Left colon (tissue), 2 donors: ENCODE results near the gene MYH14. TPM values are rescaled to one million over a fixed set of nuclear protein-coding genes. Genes with fewer than 3 reads are reported as not detected.

ENCODE experiments used
- ATAC-seq: fragments of 200-7000 bp; cut with Tn5 transposase; one replicate; pipeline ENCODE4 v1.9.1; 2020; ENCODE audit warnings: mild to moderate bottlenecking, moderate library complexity
- DNase-seq, 2 donors: peaks; one replicate each; pipeline ENCODE4 v3.0.0-alpha.2; 2020
- intact Hi-C, 2 donors: fragments of 100-400 bp; cut with DNase I in 1 of 2; cut with micrococcal nuclease in 1 of 2; formaldehyde crosslinking; loops; one replicate each; pipeline versions ENCODE4 v1.11.2 to v1.14.0; 2022; cut with DNase I, micrococcal nuclease
- total RNA-seq, 2 donors: library from RNA; stranded (reverse); fragmentation: NEBNext Ultra II Directional; extraction: Animal tissue kit (Norgen Biotek cat#: 25700); gene quantifications; one replicate each; pipeline ENCODE4 v1.2.1, GENCODE V29; 2021
- donor health status: DM: no; HTN: no; CAD: no.
- donor health status: DM: yes; HTN: yes; CAD: no.

Gene MYH14
- total RNA-seq, 2 donors from 2014 or later: 455 to 653 TPM

DNA sequence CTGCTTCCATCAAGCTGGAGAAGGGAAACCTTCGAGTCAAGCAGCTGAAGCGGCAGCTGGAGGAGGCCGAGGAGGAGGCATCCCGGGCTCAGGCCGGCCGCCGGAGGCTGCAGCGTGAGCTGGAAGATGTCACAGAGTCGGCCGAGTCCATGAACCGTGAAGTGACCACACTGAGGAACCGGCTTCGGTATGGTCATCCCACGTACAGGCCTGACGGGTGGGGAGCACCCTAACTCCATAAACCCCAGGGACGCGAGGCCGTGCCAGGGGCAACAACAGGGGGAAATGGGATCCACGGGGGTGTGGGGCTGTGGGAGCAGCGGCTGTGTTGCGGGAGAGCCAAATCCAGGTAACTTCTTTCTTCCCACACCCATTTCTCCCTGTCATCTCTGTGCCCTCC lies 105.6 kb downstream of the MYH14 start:
- intact Hi-C loops: no loop called here
- no peak for ATAC-seq
- no peak for DNase-seq

DNA sequence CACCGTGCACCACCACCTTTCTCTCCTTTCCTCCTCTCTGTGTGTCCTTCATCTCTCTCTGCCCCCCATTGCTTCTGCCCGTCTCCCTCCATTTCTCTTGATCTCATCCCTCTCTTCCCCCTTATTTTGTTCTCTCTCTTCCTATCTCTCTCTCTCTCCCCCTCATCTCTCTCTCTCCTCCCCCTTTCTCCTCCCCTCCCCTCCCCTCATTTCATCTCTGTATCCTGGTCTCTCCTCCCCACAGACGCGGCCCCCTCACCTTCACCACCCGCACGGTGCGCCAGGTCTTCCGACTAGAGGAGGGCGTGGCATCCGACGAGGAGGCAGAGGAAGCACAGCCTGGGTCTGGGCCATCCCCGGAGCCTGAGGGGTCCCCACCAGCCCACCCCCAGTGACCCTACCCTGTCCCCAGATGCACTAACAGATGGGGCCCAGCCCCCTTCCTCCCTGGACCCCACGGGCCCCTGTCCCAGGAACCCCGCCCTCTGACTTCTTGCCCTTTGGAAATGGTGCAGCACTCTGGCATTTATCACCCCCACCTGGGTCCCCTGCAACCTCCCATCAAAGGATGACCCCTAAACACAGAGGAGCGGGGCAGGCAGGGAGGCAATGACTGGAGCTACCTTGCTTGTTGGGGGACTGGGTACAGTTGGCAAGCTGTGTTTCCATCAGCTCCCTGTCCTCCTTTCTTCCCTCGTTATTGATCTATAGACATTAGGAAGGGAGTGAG lies 106.1 kb downstream of the MYH14 start:
- no peak for ATAC-seq
- no peak for DNase-seq
- intact Hi-C loops: no loop called here

DNA sequence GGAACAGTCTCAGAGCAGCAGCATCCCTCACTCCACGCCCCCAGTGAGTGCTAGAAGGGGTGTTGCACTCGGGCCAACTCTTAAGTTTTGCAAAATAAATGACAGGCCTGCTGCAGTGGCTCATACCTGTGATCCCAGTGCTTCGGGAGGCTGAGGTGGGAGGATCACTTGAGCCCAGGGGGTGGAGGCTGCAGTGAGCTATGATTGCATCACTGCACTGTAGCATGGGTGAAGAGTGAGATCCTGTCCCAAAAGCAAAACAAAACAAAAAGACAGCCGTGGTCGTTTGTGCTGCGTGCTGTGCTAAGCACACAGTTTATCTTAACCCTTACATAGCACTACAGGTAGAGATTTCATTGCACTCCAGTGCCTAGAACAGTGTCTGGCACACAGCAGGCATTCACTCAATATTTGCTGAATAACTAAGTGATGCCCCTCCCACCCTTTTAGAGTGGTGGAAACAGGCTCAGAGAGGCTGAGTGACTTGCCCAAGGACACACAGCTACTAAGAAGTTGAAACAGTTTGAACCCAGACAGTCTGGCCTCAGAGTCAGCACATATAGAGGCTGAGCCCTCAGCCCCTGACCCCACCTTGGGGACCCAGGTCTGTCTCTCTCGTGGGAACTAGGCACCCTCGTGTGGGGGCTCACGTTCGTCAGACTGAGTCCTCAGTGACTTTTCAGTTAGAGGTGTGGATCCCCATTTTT lies 107.5 kb downstream of the MYH14 start:
- DNase-seq (no peak), ATAC-seq (peak; percentile 8)
- intact Hi-C loops: no loop called here

DNA sequence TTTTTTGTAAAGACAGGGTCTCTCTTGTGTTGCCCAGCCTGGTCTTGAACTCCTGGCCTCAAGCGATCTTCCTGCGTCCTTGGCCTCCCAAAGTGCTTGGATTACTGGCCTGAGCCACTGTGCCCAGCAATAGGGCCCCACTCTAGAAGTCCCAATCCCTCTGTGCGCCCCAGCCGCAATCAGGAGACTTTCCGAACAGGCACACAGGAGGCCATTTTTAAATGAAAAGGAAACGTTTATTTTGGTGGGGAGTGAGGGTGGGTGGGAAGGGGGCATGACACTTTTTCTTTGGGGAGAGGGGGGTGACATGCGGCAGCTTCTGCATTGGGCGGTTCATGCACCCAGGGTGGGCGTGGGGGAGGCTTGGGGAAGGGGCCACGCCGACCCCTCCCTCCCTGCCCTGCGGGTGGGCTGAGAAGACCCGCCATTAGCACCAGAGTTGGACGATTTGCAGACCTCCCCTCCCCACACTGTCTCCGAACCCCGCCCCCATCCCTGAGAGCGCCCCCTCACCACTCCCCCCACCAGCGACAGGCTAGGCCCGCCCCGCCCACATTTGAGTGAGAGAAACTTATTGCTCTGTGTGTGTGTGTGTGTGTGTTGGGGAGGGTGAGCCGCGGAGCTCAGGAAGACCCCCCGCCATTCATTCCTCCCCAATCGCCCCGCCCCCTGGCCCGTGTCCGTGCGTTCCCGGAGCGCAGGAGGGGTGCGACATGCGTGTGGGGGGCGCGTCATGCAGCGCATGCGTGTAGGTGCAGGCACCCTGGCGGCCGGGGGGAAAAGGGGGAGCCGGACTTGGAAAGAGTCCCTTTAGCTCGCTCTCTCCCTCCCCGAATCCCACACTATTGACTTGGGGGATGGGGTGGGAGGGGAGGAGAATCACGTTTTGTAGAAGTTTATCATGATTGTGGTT lies 108.6 kb downstream of the MYH14 start:
- intact Hi-C loops: no loop called here
- ATAC-seq (peak; percentile 25), DNase-seq (no peak)

DNA sequence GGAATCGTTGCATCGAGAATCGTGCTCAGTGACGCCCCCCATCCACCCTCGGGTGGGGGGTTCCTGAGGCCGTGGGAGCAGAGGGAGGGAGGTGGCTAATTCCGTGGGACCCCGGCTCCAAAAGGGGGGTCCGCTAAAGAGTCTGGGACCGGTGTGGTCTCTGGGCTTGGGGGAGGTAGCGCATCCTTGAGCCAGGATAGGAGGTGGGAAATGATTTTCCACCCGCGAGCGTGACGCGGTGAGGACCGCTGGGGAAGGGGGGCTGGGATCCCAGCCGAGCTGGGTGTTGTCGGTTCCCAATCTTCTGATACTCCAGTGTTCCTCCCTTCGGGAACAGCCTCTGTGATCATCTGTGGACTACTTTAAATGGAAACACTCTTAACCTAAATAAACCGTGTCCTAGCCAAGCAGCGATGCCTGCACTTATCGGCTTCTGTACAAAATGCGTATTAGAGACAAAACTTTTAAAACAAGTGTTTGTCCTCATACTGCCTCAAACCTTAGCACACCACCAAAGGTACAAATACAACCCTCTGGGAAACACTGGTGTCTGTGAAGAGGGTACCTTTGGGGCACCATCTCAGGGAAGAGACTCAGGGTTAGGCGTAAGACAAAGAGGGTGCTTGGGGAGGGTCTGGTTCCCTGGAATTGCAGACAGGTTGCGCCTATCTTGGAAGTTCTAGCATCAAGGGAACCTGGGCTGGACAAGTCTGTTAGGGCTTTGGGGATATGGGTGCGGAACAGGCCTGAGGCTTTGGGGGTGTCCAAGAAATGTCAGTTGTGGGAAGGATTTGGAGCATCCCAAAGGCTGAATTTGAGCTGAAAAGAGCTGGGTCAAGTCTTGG lies 109.8 kb downstream of the MYH14 start:
- no peak for DNase-seq
- intact Hi-C loops: no loop called here
- no peak for ATAC-seq

DNA sequence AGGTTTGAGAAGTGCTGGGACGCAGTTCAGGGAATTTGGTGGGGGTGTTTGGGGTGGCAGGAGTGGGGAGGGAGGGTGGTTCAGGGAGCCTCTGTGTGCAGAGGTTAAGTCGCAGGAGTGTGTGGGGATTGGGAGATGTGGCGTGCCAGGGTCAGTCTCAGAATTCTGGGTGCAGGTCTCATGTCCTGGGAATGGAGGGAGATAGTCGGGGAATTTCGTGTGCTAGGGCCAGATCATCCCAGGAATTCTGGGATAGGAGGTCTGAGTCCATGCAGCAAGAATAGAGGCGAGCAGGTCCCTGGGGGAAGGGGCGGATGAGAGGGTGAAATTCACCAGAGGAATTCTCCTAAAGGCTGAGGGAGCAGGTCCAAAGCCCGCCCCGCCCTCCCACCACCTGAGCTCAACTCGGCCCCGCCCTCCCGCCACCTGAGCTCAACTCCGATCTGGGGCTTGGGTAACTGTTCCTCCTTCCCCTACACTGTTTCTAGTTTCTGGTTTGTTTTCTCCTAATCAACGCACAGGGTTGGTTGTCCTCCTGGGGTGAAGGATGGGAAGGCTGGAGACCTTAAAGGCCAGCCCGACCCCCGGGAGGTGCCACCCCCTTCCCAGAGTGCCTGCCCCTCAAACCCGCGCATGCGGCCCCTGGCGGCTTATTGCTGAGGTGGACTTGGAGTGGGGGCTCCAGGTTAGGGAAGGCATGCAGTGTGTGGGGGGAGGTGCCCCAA lies 110.6 kb downstream of the MYH14 start:
- intact Hi-C loops: no loop called here
- DNase-seq (no peak), ATAC-seq (peak; percentile 39)

DNA sequence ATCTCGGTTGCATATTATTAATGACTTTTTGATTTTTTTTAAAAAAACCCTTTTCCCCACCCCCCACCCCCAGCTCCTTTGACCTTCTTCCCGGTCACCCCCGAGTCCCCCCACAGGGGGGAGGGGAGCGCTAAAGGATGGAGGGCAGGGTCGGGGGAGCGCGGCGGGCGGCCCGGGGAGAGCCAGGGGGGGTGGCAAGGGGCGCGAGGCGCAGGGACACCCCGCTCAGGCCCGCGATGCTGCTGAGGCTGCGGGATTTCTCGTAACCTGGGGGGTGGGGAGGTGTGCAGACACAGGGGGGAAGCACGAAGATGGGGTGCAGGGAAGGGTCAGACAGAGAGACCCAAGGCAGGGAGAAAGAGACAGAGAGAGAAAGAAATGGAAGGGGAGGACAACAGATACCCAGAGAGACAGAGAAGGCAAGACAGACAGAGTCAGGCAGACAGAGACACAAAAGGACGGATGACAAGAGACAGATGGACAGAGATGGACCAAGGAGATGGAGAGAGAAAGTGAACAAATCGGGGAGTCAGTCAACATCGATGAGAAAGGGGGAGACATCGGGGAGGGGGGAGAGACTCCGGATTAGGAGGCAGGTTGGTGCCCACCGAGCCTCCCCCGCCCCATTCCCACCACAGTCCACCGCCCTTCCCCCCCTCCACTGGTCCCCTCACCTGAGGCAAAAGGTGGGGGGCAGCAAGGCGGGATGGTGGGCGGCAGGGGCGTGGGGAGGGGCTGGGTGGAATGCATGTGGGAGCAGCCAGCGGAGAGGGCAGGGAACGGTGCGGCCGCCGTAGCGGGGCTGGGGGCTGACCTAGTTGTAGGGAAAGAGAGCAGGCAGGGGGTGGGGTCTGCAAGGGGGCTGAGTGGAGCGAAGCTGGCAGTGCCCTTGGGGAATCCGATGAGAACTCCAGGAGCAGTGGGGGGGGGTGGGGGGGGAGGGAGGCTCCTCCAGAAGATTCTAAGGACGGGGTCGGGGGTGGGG lies 111.6 kb downstream of the MYH14 start:
- intact Hi-C loops: no loop called here
- ATAC-seq (no peak), DNase-seq (no peak)

DNA sequence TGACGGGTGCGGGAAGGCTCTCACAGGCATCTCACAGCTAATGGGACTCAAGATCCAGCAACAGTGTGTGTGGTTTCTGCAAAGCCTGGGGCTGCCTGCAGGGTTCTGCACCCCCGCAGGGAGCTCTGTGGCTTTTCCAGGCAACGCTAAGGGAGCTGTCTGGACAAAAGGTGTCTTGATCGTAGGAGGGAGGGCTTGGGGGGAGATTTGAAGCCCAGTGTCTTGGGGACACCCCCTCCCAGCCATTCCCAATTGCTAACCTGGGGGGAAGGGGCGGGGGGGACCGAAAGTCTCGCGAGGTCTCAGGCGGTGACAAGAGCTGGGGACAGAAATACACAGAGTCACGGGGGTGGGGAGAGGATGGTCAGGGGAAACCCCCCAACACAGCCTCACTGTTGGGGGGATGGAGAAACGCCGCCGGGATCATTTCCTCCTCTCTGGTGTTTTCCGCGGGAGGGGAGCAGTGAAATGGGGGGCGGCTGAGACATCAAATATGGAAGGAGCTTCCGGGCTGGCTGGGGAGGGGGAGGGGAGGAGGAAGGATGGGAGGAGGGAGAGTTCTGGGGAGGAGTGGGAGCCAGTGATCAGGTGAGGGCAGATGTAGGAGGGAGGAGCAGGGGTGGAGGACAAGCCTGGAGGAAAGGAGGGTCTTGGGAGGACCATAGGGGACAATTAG lies 112.5 kb downstream of the MYH14 start:
- intact Hi-C loops: no loop called here
- no peak for ATAC-seq
- no peak for DNase-seq

DNA sequence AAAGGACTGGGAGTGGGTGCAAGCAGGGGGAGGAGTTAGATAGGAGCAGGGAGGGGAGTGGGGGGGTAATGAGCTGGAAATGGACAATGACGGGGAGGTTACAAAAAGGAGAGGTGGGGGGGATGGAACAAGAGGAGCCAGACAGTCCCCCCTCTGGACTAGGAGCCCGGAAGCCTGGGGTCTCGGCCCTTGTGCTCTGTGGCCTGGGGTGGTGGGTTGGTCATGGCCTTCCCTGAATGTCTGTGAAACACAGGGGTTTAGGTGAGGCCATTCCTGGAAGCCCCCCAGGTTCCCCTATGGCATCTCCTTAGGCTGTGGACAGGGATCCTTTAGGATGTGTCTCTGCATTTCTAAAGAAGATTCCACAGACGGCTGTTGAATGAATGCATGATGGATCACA lies 113.7 kb downstream of the MYH14 start:
- DNase-seq: no peak
- no peak for ATAC-seq
- intact Hi-C loops: no loop called here

DNA sequence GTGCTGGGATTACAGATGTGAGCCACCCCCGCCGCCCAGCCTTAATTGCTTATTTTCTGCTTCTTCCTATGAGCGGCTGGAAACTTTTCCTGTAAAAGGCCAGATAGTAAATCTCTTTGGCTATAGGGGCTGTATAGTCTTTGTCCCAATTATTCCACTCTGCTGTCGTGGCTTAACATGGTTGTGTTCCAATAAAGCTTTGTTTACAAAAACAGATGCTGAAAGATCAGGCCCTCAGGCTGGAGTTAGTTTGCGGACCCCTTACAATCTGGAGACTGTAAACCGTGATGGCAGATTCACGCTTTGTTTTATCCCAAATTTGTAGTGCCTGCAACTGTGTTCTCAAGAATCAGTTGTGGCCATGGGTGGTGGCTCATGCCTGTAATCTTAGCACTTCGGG lies 115.0 kb downstream of the MYH14 start:
- ATAC-seq (no peak), DNase-seq (no peak)
- intact Hi-C loops: no loop called here

DNA sequence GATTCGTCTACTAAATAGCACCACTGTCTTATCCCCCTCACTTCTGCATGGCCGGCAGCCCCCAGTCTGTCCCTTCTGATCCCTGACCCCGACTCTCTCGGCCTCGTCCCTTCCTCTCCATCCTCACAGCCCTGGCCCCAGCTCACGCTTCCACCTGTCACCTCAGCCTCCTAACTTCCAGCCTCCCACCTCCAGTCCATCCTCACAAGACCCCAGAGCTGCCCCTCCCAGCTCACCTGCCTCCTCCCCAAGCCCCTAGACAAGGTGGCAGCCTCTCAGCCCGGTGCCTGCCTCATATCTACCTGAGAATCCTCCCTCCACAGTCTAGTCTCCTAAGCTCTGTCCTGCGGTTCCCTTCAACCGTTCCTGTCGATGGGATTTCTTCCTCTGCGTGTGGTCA lies 115.7 kb downstream of the MYH14 start:
- DNase-seq: no peak
- ATAC-seq: no peak
- intact Hi-C loops: no loop called here

DNA sequence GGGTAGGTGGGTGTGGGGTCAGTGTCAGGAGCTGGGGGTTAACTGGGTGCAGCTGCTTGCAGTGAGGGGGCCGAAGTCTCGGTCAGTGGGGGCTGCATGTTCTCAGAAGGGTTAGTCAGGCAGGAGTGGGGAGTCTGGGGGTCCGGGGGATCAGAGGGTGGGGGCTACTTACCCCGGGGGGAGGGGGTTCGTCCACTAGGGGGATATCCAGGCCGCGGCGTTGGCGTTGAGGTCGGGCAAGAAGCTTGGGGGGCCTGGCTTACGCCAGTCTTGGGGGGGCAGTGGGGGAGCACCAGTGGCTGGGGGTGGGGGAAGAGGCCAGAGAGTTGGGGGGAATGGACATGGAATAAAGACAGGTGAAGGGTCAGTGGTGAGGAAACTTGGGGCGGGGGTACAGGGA lies 116.6 kb downstream of the MYH14 start:
- no peak for ATAC-seq
- no peak for DNase-seq
- intact Hi-C loops: no loop called here

DNA sequence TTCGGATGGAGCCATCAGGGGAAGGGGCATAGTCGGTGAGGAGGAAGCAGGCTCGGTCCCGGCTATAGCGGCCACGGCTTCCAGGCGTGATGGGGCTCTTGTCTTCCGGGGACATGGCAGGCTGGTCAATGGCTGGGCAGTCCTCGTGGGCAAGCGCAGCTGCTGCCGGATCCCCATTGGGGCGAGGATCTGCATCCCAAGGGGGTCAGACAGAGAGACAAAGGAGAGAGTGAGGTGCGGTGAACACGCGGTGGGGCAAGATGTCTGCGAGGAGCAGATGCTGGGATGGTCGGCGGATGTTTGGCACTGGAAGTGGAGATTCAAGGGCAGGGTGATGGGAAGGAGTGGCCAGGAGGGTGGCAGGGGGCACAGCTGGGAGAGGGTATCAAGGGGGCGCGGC lies 117.2 kb downstream of the MYH14 start:
- ATAC-seq (no peak), DNase-seq (no peak)
- intact Hi-C loops: no loop called here

DNA sequence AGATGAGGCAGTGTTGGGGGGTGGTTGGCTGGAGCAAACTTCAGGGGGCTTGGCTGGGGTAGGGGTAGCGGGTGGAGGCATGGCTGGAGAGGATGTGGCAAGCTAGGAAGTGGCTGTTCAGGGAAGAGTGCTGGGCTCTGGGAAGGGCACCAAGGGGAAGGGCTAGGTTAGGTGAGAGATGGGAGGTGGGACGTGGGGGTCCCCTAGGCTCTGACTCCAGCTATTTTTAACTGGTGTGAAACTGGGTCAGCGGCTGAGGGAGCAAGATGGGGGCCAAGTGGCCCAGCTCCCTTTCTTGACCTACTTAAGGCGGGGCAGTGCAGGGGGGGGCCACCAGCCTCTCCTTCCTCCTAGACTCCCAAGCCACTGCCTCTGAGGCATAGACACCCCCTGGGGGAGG lies 118.4 kb downstream of the MYH14 start:
- DNase-seq: no peak
- intact Hi-C loops: no loop called here
- no peak for ATAC-seq

DNA sequence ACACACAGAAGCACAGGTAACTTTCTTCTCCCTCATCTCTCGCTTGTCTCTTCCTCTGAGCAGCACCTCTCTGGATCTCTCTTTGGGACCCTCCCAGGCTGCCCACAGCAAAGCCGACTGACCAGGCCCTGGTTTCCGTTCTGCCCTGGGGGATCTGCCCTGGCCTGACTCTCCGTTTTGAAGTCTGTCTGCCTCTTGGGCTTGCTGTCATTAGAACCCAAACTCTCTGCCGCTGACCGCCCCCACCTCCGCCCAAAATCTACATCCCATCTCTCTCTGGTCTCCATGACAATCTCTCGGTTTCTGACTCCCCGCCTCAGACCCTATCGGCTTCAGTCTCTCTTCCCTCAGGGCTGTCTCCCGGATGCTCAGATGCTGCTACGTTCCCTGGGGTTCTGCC lies 118.8 kb downstream of the MYH14 start:
- DNase-seq (no peak), ATAC-seq (no peak)
- intact Hi-C loops: no loop called here

DNA sequence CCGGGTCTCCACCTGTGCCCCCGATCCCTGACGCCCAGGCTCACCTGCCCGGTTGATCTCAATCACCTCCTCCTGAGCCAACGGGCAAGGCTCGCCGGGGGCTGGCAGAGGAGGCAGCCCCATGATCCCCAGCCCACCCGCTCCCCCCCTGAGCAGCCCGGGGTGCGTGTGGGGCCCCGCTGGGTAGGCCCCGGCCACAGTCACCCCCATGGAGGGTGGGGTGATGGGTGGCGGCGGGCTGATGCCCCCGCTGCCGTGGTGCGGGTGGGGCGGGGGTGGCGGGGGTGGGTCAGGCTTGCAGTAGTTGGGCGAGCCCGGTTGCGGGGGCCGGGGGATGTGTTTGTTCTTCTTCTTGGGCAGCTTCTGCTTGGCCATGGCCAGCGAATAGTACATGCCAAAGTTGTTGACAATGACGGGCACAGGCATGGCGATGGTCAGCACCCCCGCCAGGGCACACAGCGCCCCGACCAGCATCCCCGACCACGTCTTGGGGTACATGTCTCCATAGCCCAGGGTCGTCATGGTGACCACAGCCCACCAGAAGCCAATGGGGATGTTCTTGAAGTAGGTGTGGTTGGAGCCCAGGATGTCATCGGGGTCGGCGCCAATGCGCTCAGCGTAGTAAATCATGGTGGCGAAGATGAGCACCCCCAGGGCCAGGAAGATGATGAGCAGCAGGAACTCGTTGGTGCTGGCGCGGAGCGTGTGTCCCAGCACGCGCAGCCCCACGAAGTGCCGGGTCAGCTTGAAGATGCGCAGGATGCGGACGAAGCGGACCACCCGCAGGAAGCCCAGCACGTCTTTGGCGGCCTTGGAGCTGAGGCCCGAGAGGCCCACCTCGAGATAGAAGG lies 119.7 kb downstream of the MYH14 start:
- ATAC-seq (no peak), DNase-seq (no peak)
- intact Hi-C loops: no loop called here
